B cell (primary cell): ENCODE data around the gene ADA. TPM values are rescaled to one million over a fixed set of nuclear protein-coding genes. Genes with fewer than 3 reads are reported as not detected.

Source experiments
- ATAC-seq: fragments of 200-7000 bp; cut with Tn5 transposase; one replicate; pipeline ENCODE4 v1.10.0; 2021; ENCODE audit warnings: low read depth, mild to moderate bottlenecking, moderate number of reproducible peaks, moderate library complexity
- CTCF ChIA-PET: fragments of 350-600 bp; sonication (Branson Sonifier 250); formaldehyde crosslinking; loops from one replicate; lab custom pipeline; 2021; ENCODE audit warnings: antibody characterized with exemption, inconsistent platforms; lab: Charles Lee
- POLR2A ChIA-PET: fragments of 350-600 bp; sonication (Branson Sonifier 250); formaldehyde crosslinking; loops from one replicate; lab custom pipeline; 2021; ENCODE audit warnings: antibody characterized with exemption; lab: Charles Lee
- DNase-seq: peaks from one replicate; pipeline ENCODE4 v3.0.0; 2013
- H2AFZ ChIP-seq: 2 replicates; pipeline ENCODE4 v1.6.1; 2012; ENCODE audit warnings: mild to moderate bottlenecking, low read depth, low read length; ENCODE audit not compliant: insufficient read depth, poor library complexity, severe bottlenecking
- H3K27ac ChIP-seq, 2 donors: 1 replicate in 1 of 2; 2 replicates in 1 of 2; pipeline ENCODE4 v1.5.1; 2012 to 2013; ENCODE audit warnings: low read length in 2 of 2, mild to moderate bottlenecking in 2 of 2, moderate library complexity in 1 of 2
- H3K27me3 ChIP-seq, 4 experiments: fragments of 200-600 bp in 1 of 4; sonication (generic) in 1 of 4; replicated peaks in 1 of 4; 1 replicate in 2 of 4; 2 replicates in 2 of 4; pipeline versions ENCODE4 v1.6.1 to v1.7.0; 2013 to 2016; ENCODE audit warnings: low read length in 3 of 4, mild to moderate bottlenecking in 2 of 4, mixed read lengths in 1 of 4, moderate library complexity in 1 of 4; ENCODE audit not compliant: insufficient read depth in 4 of 4, control insufficient read depth in 3 of 4; ENCODE audit errors: control extremely low read depth in 1 of 4
- H3K36me3 ChIP-seq, 2 experiments: replicated peaks in 1 of 2; 1 replicate in 1 of 2; 2 replicates in 1 of 2; pipeline versions ENCODE4 v1.6.1 to v1.7.1; 2013; ENCODE audit warnings: low read length in 1 of 2; ENCODE audit not compliant: insufficient read depth in 2 of 2, control insufficient read depth in 1 of 2; ENCODE audit errors: control extremely low read depth in 1 of 2, extremely low read depth in 1 of 2
- H3K4me1 ChIP-seq, 2 donors: fragments of 200-600 bp in 1 of 2; sonication (generic) in 1 of 2; 1 replicate in 1 of 2; 2 replicates in 1 of 2; pipeline versions ENCODE4 v1.5.1 to v1.6.1; 2013 to 2017; ENCODE audit warnings: low read length in 2 of 2; ENCODE audit not compliant: control insufficient read depth in 2 of 2, insufficient read depth in 2 of 2
- H3K4me2 ChIP-seq: replicated peaks from 2 replicates; pipeline ENCODE3; 2012; ENCODE audit warnings: mild to moderate bottlenecking, low read depth, low read length; ENCODE audit not compliant: poor library complexity, severe bottlenecking
- H3K4me3 ChIP-seq, 5 experiments: fragments of 200-600 bp in 1 of 5; sonication (generic) in 1 of 5; 1 replicate in 3 of 5; 2 replicates in 2 of 5; pipeline versions ENCODE4 v1.5.1 to v1.7.0; 2011 to 2016; ENCODE audit warnings: low read length in 4 of 5, mild to moderate bottlenecking in 4 of 5, low read depth in 2 of 5, control low read depth in 1 of 5, moderate library complexity in 1 of 5; ENCODE audit not compliant: insufficient read depth in 1 of 5; ENCODE audit errors: control extremely low read depth in 1 of 5, extremely low read depth in 1 of 5
- H3K79me2 ChIP-seq: fragments of 200-600 bp; sonication (generic); one replicate; pipeline ENCODE4 v1.6.0; 2016; ENCODE audit warnings: low read length; ENCODE audit not compliant: control insufficient read depth, insufficient read depth
- H3K9ac ChIP-seq: fragments of 200-600 bp; sonication (generic); 2 replicates; pipeline ENCODE4 v1.6.1; 2017; ENCODE audit warnings: mild to moderate bottlenecking, low read length, moderate library complexity
- H3K9me3 ChIP-seq, 3 donors: one replicate each; pipeline versions ENCODE4 v1.6.1 to v1.7.1; 2013; ENCODE audit warnings: low read length in 2 of 3; ENCODE audit not compliant: control insufficient read depth in 2 of 3, insufficient read depth in 1 of 3; ENCODE audit errors: control extremely low read depth in 1 of 3
- H4K20me1 ChIP-seq: 2 replicates; pipeline ENCODE4 v1.6.0; 2012; ENCODE audit warnings: mild to moderate bottlenecking, low read length; ENCODE audit not compliant: insufficient read depth, control insufficient read depth, poor library complexity, severe bottlenecking
- H3K27ac Mint-ChIP-seq: one replicate; pipeline ENCODE4 v1.8.0; 2021; ENCODE audit warnings: mixed read lengths
- H3K27me3 Mint-ChIP-seq: one replicate; pipeline ENCODE4 v1.8.0; 2021; ENCODE audit warnings: mixed read lengths
- H3K4me1 Mint-ChIP-seq: one replicate; pipeline ENCODE4 v1.8.0; 2021; ENCODE audit warnings: mixed read lengths
- H3K4me3 Mint-ChIP-seq: one replicate; pipeline ENCODE4 v1.8.0; 2021; ENCODE audit warnings: mixed read lengths
- H3K9me3 Mint-ChIP-seq: one replicate; pipeline ENCODE4 v1.8.0; 2022; ENCODE audit warnings: mixed read lengths; ENCODE audit not compliant: insufficient read depth
- CTCF ChIP-seq: fragments of 200-600 bp; IDR thresholded peaks from one replicate; pipeline ENCODE4 v1.8.0; 2022; ENCODE audit warnings: antibody characterized with exemption, mild to moderate bottlenecking
- EZH2 ChIP-seq: IDR thresholded peaks from 2 replicates; pipeline ENCODE4 v1.6.1; 2012; ENCODE audit warnings: borderline replicate concordance, low read depth, mild to moderate bottlenecking, moderate library complexity, low read length; ENCODE audit not compliant: insufficient read depth, poor library complexity, severe bottlenecking
- WGBS: methylation state at CpG from one replicate; pipeline ENCODE4 v1.1.5; 2013; ENCODE audit warnings: missing lambda C conversion rate; ENCODE audit not compliant: insufficient coverage; 5-methylcytosine and 5-hydroxymethylcytosine counted together
- intact Hi-C: fragments of 100-400 bp; cut with micrococcal nuclease; formaldehyde crosslinking; loops from one replicate; pipeline ENCODE4 v1.10.0; 2022
- polyA plus RNA-seq: library from polyadenylated mRNA; depleted of rRNA; stranded (reverse); fragments of >200 nt; gene quantifications from 2 replicates; pipeline ENCODE4 v1.2.3, GENCODE V29; 2012
- total RNA-seq, 2 donors: library from RNA; stranded (reverse); fragments of 120-200 nt in 1 of 2; gene quantifications; 1 replicate in 1 of 2; 2 replicates in 1 of 2; pipeline versions ENCODE4 v1.2.3 to v1.2.4, GENCODE V29; 2013 to 2022

ADA gene
- total and polyA plus RNA-seq, 2 donors (not counting 1 experiment from before 2014, with no cell fraction given), result 10.0 to 34.2 TPM

- TF ChIP-seq EZH2 (no peak), CTCF (no peak)
- H3K9ac ChIP-seq, result no peak overlapping the region
- no peaks in the 10 kb centered on the region for H3K4me1 ChIP-seq
- no peak overlapping the region for H3K4me3 Mint-ChIP-seq
- H3K9me3 Mint-ChIP-seq, result no peaks in the 10 kb centered on the region
- intact Hi-C loops, result no loop called here
- peaks cover 8% of the 10 kb centered on the region for H3K4me1 Mint-ChIP-seq
- no peak overlapping the region for H3K27ac ChIP-seq
- H3K4me2 ChIP-seq, result no peak overlapping the region
- 100% methylated on average over 4 of the region's 7 CpGs for WGBS
- H3K36me3 ChIP-seq, result no peaks in the 10 kb centered on the region
- H3K4me3 ChIP-seq, result no peak overlapping the region
- POLR2A ChIA-PET, result no interaction called here
- peaks cover 0 to 3% (median 0%) of the 10 kb centered on the region in 4 experiments for H3K27me3 ChIP-seq
- no peaks in the 10 kb centered on the region for H3K79me2 ChIP-seq
- H4K20me1 ChIP-seq, result no peaks in the 10 kb centered on the region
- peaks cover 7% of the 10 kb centered on the region for H3K27me3 Mint-ChIP-seq
- no peak overlapping the region for H3K27ac Mint-ChIP-seq
- no peak overlapping the region for H2AFZ ChIP-seq
- CTCF ChIA-PET, result interaction anchor here (0.7 to 1.0 kb wide), 2 partner anchors 9 to 81 kb away, joined by 3 read pairs; no protein-coding TSS in a partner anchor
- no peaks in the 10 kb centered on the region for H3K9me3 ChIP-seq
- DNase-seq (no peak), ATAC-seq (no peak)
Observed at GRCh38 chr20:44691424-44692423, 40.2 kb upstream of the ADA start.
